GM21619 (cell line): ENCODE measurements around the gene FUT8.
"Not testable (repeated sequence)": the region's sequence is repeated elsewhere in the genome, so short reads cannot be mapped to it uniquely, and the experiment has no call there.

Source experiments
- ATAC-seq: cut with Tn5 transposase; IDR thresholded peaks from one replicate; pipeline ENCODE4 v1.9.1; 2021; ENCODE audit not compliant: unreplicated experiment

The FUT8 gene

GRCh38 chr14:65692566-65692965 lies 280.0 kb downstream of the FUT8 start:
- not testable (repeated sequence) for ATAC-seq

- ATAC-seq: no peak
Measured at GRCh38 chr14:65696801-65697200, 284.3 kb downstream of the FUT8 start.

- ATAC-seq: no peak
Measured at GRCh38 chr14:65703521-65703920, 291.0 kb downstream of the FUT8 start.

- no peak for ATAC-seq
Measured at GRCh38 chr14:65703996-65704395, 291.5 kb downstream of the FUT8 start.

- no peak for ATAC-seq
Measured at GRCh38 chr14:65704437-65704836, 291.9 kb downstream of the FUT8 start.

- peak; percentile 57 for ATAC-seq
Measured at GRCh38 chr14:65704850-65705249, 292.3 kb downstream of the FUT8 start.

- ATAC-seq: no peak
Measured at GRCh38 chr14:65709576-65709975, 297.0 kb downstream of the FUT8 start.

GRCh38 chr14:65716813-65717212 lies 304.3 kb downstream of the FUT8 start:
- ATAC-seq: not testable (repeated sequence)

- ATAC-seq: not testable (repeated sequence)
Measured at GRCh38 chr14:65717384-65717915, 304.9 kb downstream of the FUT8 start.

GRCh38 chr14:65718629-65719028 lies 306.1 kb downstream of the FUT8 start:
- ATAC-seq: no peak

GRCh38 chr14:65720171-65720570 lies 307.6 kb downstream of the FUT8 start:
- ATAC-seq: no peak

- no peak for ATAC-seq
Measured at GRCh38 chr14:65720743-65721142, 308.2 kb downstream of the FUT8 start.

- no peak for ATAC-seq
Measured at GRCh38 chr14:65723348-65723747, 310.8 kb downstream of the FUT8 start.

GRCh38 chr14:65728604-65729003 lies 316.1 kb downstream of the FUT8 start:
- no peak for ATAC-seq

GRCh38 chr14:65729566-65729965 lies 317.0 kb downstream of the FUT8 start:
- no peak for ATAC-seq

- peak; percentile 99 for ATAC-seq
Measured at GRCh38 chr14:65731933-65732506, 319.5 kb downstream of the FUT8 start.

GRCh38 chr14:65738339-65738738 lies 325.8 kb downstream of the FUT8 start:
- no peak for ATAC-seq

GRCh38 chr14:65745396-65746190 lies 333.1 kb downstream of the FUT8 start:
- ATAC-seq: no peak

GRCh38 chr14:65748796-65749195 lies 336.3 kb downstream of the FUT8 start:
- ATAC-seq: no peak

- no peak for ATAC-seq
Measured at GRCh38 chr14:65749287-65749686, 336.8 kb downstream of the FUT8 start.

GRCh38 chr14:65750906-65751305 lies 338.4 kb downstream of the FUT8 start:
- ATAC-seq: no peak

GRCh38 chr14:65751510-65751909 lies 339.0 kb downstream of the FUT8 start:
- ATAC-seq: no peak
